ENCODE data around the gene LMNTD1. TPM values are rescaled to one million over a fixed set of nuclear protein-coding genes. Genes with fewer than 3 reads are reported as not detected.
"Not testable (repeated sequence)": the region's sequence is repeated elsewhere in the genome, so short reads cannot be mapped to it uniquely, and the experiment has no call there.

LMNTD1 gene
- total and polyA plus RNA-seq, 2 experiments from 2014 or later, result 0.87 TPM; not detected in 1

GRCh38 chr12:25433581-25434325 is 119.3 kb downstream of the LMNTD1 start:
- no peaks in the 10 kb centered on the region for H3K36me3 ChIP-seq (replicated peaks; ENCODE audit: insufficient read depth, low read depth)
- no peak overlapping the region for H2AFZ ChIP-seq
- no peaks in the 10 kb centered on the region for H3K27me3 ChIP-seq
- no peaks in the 10 kb centered on the region for H3K9me3 ChIP-seq (ENCODE audit: low read depth)
- H4K20me1 ChIP-seq (ENCODE audit: insufficient read depth, poor library complexity, severe bottlenecking), result no peaks in the 10 kb centered on the region
- H3K4me3 ChIP-seq, result no peak overlapping the region
- H3K4me1 ChIP-seq (ENCODE audit: insufficient read depth), result peaks cover 16% of the 10 kb centered on the region
- DNase-seq (ENCODE audit: low spot score), result peak; percentile 24
- H3K4me2 ChIP-seq, result no peak overlapping the region
- TF ChIP-seq EZH2phosphoT487 (IDR thresholded peaks at IDR 0.05; ENCODE audit: low read depth, severe bottlenecking, unreplicated experiment) (no peak), EZH2 (IDR thresholded peaks at IDR 0.05; ENCODE audit: borderline replicate concordance) (no peak)
- TF ChIP-seq, protein P1, sequence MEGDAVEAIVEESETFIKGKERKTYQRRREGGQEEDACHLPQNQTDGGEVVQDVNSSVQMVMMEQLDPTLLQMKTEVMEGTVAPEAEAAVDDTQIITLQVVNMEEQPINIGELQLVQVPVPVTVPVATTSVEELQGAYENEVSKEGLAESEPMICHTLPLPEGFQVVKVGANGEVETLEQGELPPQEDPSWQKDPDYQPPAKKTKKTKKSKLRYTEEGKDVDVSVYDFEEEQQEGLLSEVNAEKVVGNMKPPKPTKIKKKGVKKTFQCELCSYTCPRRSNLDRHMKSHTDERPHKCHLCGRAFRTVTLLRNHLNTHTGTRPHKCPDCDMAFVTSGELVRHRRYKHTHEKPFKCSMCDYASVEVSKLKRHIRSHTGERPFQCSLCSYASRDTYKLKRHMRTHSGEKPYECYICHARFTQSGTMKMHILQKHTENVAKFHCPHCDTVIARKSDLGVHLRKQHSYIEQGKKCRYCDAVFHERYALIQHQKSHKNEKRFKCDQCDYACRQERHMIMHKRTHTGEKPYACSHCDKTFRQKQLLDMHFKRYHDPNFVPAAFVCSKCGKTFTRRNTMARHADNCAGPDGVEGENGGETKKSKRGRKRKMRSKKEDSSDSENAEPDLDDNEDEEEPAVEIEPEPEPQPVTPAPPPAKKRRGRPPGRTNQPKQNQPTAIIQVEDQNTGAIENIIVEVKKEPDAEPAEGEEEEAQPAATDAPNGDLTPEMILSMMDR (IDR thresholded peaks at IDR 0.05; ENCODE audit: poor library complexity), result no peak
- WGBS (ENCODE audit: low lambda C conversion rate, missing lambda C conversion rate), result 47% methylated on average over 3 of the region's 3 CpGs
- H3K79me2 ChIP-seq, result no peaks in the 10 kb centered on the region
- peak overlapping the region; percentile 50 for H3K27ac ChIP-seq
- H3K9me2 ChIP-seq (replicated peaks; ENCODE audit: insufficient read depth), result no peaks in the 10 kb centered on the region

DNA sequence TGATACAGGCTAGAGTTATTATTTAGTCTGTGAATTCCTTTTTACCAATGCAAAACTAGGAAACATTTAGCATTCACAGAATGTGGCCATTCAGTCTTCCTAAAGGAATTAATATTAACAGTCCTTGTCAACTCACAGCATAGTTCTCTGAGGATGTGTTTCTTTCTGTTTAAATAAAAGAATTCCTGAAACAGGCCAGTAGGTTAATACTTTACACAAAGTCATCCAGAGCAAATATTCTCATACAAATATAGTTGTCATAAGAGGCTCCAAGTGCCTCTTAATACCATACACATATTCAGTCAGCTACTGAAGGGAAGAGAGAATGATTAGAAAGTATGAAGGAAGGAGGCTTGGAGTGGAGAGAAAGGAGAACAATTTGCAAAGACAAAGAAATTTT is 120.1 kb downstream of the LMNTD1 start:
- Histone ChIP-seq H3K27me3 (no peaks in the 10 kb centered on the region), H3K27ac (peak overlapping the region; percentile 50), H2AFZ (no peak overlapping the region), H3K4me3 (no peak overlapping the region), H3K4me1 (ENCODE audit: insufficient read depth) (peaks cover 16% of the 10 kb centered on the region), H3K9me2 (replicated peaks; ENCODE audit: insufficient read depth) (no peaks in the 10 kb centered on the region), H3K79me2 (no peaks in the 10 kb centered on the region), H3K9me3 (ENCODE audit: low read depth) (no peaks in the 10 kb centered on the region), H4K20me1 (ENCODE audit: insufficient read depth, poor library complexity, severe bottlenecking) (no peaks in the 10 kb centered on the region), H3K4me2 (no peak overlapping the region), H3K36me3 (replicated peaks; ENCODE audit: insufficient read depth, low read depth) (no peaks in the 10 kb centered on the region)
- DNase-seq (ENCODE audit: low spot score), result no peak
- TF ChIP-seq, protein P1 (IDR thresholded peaks at IDR 0.05; ENCODE audit: poor library complexity), result no peak
- TF ChIP-seq EZH2phosphoT487 (IDR thresholded peaks at IDR 0.05; ENCODE audit: low read depth, severe bottlenecking, unreplicated experiment), result no peak
- TF ChIP-seq EZH2 (IDR thresholded peaks at IDR 0.05; ENCODE audit: borderline replicate concordance), result no peak

GRCh38 chr12:25427337-25428249 is 125.5 kb downstream of the LMNTD1 start:
- no peak for DNase-seq (ENCODE audit: low spot score)
- Histone ChIP-seq H3K4me1 (ENCODE audit: insufficient read depth) (peaks cover 10% of the 10 kb centered on the region), H3K36me3 (replicated peaks; ENCODE audit: insufficient read depth, low read depth) (no peaks in the 10 kb centered on the region), H3K27me3 (no peaks in the 10 kb centered on the region), H3K9me2 (replicated peaks; ENCODE audit: insufficient read depth) (no peaks in the 10 kb centered on the region), H3K79me2 (no peaks in the 10 kb centered on the region), H3K4me3 (no peak overlapping the region), H3K9me3 (ENCODE audit: low read depth) (no peaks in the 10 kb centered on the region), H3K4me2 (no peak overlapping the region), H3K27ac (no peak overlapping the region), H2AFZ (no peak overlapping the region), H4K20me1 (ENCODE audit: insufficient read depth, poor library complexity, severe bottlenecking) (no peaks in the 10 kb centered on the region)
- 81% methylated on average over 2 of the region's 2 CpGs for WGBS (ENCODE audit: low lambda C conversion rate, missing lambda C conversion rate)
- no peak for TF ChIP-seq EZH2 (IDR thresholded peaks at IDR 0.05; ENCODE audit: borderline replicate concordance)
- no peak for TF ChIP-seq EZH2phosphoT487 (IDR thresholded peaks at IDR 0.05; ENCODE audit: low read depth, severe bottlenecking, unreplicated experiment)
- TF ChIP-seq, protein P1 (IDR thresholded peaks at IDR 0.05; ENCODE audit: poor library complexity), result no peak

DNA sequence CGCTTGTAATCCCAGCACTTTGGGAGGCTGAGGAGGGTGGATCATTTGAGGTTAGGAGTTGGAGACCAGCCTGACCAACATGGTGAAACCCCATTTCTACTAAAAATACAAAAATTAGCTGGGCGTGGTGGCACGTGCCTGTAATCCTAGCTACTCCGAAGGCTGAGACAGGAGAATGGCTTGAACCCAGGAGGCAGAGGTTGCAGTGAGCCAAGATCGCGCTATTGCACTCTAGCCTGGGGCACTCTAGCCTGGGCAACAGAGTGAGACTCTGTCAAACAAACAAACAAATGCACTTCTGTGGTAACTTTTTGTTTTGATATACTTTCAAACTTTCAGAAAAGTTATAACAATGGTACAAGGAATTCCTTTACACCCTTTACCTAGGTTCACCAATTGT is 126.3 kb downstream of the LMNTD1 start:
- not testable (repeated sequence) for H3K9me3 ChIP-seq (ENCODE audit: low read depth); H3K4me3 ChIP-seq; H3K4me2 ChIP-seq; H2AFZ ChIP-seq; DNase-seq (ENCODE audit: low spot score); H3K27me3 ChIP-seq; H3K79me2 ChIP-seq; H3K9me2 ChIP-seq (replicated peaks; ENCODE audit: insufficient read depth); H4K20me1 ChIP-seq (ENCODE audit: insufficient read depth, poor library complexity, severe bottlenecking); H3K27ac ChIP-seq; H3K36me3 ChIP-seq (replicated peaks; ENCODE audit: insufficient read depth, low read depth)
- H3K4me1 ChIP-seq (ENCODE audit: insufficient read depth), result peaks cover 10% of the 10 kb centered on the region
- WGBS (ENCODE audit: low lambda C conversion rate, missing lambda C conversion rate), result 98% methylated on average over 6 of the region's 6 CpGs

Measured in hepatocyte (in vitro differentiated cells).